Left ventricle myocardium superior (tissue), 1 donor: ENCODE results near the gene UNCX. TPM values are rescaled to one million over a fixed set of nuclear protein-coding genes. Genes with fewer than 3 reads are reported as not detected.
"Not testable (repeated sequence)": the region's sequence is repeated elsewhere in the genome, so short reads cannot be mapped to it uniquely, and the experiment has no call there.

Experiments
- ATAC-seq: fragments of 200-7000 bp; cut with Tn5 transposase; one replicate; pipeline ENCODE4 v1.9.1; 2020; ENCODE audit warnings: mild to moderate bottlenecking, moderate library complexity
- DNase-seq: peaks from one replicate; pipeline ENCODE4 v3.0.0-alpha.2; 2020
- intact Hi-C: fragments of 100-400 bp; cut with micrococcal nuclease; formaldehyde crosslinking; loops from one replicate; pipeline ENCODE4 v1.11.0; 2022
- long read RNA-seq: library from polyadenylated mRNA; unstranded; transcript quantifications from one replicate; pipeline ENCODE4 v2.0.0, GENCODE V29; 2021
- total RNA-seq: library from RNA; stranded (reverse); fragmentation: NEBNext Ultra II Directional; extraction: Animal tissue kit (Norgen Biotek cat#: 25700); gene quantifications from one replicate; pipeline ENCODE4 v1.2.1, GENCODE V29; 2021
- donor health status: DM: no; HTN: yes; CAD: no; lungs with severe emphysema.

UNCX gene
- total RNA-seq = not detected
- long read RNA-seq = 0 reads

DNA sequence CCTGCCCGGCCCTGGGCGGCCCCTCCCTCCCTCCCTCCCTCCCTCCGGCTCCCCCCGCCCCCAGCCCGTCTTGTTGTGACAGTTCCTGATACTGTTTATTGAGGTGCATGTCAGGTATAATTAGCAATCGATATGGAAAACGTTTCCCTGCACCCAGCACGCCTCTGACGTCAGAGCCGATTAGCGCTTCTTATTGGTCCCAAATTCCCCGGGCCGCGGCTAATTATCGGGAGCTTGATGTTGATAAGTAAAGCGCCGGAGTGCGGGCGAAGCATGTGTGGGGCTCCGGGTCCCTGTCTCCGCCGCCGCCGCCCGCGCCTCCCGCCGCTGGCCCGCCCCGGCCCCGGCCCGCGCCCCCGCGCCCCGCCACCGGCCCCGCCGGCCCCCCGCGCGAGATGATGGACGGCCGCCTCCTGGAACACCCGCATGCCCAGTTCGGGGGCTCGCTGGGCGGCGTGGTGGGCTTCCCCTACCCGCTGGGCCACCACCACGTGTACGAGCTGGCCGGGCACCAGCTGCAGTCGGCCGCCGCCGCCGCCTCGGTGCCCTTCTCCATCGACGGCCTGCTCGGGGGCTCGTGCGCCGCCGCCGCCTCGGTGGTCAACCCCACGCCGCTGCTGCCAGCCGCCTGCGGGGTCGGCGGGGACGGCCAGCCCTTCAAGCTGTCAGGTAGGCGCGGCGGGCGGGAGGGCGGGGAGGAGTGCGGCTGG lies at the start of gene UNCX:
Gene UNCX (plus strand): TSS at position 250 of the 710 bp plus-strand sequence. CDS start 146 bp downstream, at position 396.
- no peak for ATAC-seq
- intact Hi-C loops = no loop called here
- DNase-seq = no peak

- ATAC-seq = no peak
- no peak for DNase-seq
- intact Hi-C loops = no loop called here
Observed at GRCh38 chr7:1187127-1187526, 45.5 kb upstream of the UNCX start.

DNA sequence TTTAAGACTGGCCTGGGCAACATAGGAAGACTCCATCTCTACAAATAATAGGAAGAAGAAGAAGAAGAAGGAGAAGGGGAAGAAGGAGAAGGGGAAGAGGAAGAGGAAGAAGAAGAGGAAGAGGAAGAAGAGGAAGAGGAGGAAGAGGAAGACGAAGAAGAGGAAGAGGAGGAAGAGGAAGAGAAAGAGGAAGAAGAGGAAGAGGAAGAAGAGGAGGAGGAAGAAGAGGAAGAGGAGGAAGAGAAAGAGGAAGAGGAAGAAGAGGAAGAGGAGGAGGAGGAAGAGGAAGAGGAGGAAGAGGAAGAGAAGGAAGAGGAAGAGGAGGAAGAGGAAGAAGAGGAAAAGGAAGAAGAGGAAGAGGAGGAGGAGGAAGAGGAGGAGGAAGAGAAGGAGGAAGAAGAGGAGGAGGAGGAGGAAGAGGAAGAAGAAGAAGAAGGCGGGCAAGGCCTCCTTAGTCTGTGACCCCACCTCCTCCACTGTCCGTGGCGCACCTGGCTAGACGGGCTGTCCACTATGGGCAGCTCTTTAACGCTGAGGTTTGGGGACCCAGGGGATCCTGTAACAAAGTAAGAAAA lies 43.9 kb upstream of the UNCX start:
- intact Hi-C loops = no loop called here
- ATAC-seq (no peak), DNase-seq (no peak)

GRCh38 chr7:1189986-1190772 lies 42.5 kb upstream of the UNCX start:
- DNase-seq (no peak), ATAC-seq (no peak)
- intact Hi-C loops = no loop called here

GRCh38 chr7:1192171-1192676 lies 40.4 kb upstream of the UNCX start:
- no peak for DNase-seq
- intact Hi-C loops = no loop called here

GRCh38 chr7:1193593-1194424 lies 38.9 kb upstream of the UNCX start:
- ATAC-seq (peak; percentile 96), DNase-seq (peak; percentile 80)
- intact Hi-C loops = no loop called here

More at GRCh38 chr7:1192171-1192676, 40.4 kb upstream of the UNCX start:
- no peak for ATAC-seq

- DNase-seq, intact Hi-C loops, ATAC-seq: not testable (repeated sequence)
Observed at GRCh38 chr7:1196441-1196840, 36.2 kb upstream of the UNCX start.

- intact Hi-C loops = no loop called here
- ATAC-seq (no peak), DNase-seq (no peak)
Observed at GRCh38 chr7:1196950-1197349, 35.7 kb upstream of the UNCX start.

- no peak for ATAC-seq
- intact Hi-C loops = no loop called here
- no peak for DNase-seq
Observed at GRCh38 chr7:1197997-1198625, 34.6 kb upstream of the UNCX start.

- intact Hi-C loops = no loop called here
- DNase-seq = no peak
- ATAC-seq = no peak
Observed at GRCh38 chr7:1200045-1200444, 32.6 kb upstream of the UNCX start.

GRCh38 chr7:1201916-1202315 lies 30.8 kb upstream of the UNCX start:
- no peak for DNase-seq
- ATAC-seq = no peak
- intact Hi-C loops = no loop called here

DNA sequence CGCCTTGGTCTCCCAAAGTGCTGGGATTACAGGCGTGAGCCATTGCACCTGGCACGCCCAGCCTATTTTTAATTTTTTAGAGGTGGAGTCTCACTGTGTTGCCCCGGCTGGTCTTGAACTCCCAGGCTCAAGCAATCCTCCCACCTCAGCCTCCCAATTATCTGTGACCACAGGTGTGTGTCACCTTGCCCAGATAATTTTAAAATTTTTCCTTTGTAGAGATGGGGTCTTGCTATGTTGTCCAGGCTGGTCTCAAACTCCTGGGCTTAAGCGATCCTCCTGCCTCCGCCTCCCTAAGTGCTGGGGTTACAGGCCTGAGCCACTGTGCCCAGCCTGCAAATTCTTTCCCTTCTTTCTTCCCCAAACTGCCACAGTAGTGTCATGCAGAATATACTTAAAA lies 29.8 kb upstream of the UNCX start:
- intact Hi-C loops, ATAC-seq, DNase-seq: not testable (repeated sequence)

DNA sequence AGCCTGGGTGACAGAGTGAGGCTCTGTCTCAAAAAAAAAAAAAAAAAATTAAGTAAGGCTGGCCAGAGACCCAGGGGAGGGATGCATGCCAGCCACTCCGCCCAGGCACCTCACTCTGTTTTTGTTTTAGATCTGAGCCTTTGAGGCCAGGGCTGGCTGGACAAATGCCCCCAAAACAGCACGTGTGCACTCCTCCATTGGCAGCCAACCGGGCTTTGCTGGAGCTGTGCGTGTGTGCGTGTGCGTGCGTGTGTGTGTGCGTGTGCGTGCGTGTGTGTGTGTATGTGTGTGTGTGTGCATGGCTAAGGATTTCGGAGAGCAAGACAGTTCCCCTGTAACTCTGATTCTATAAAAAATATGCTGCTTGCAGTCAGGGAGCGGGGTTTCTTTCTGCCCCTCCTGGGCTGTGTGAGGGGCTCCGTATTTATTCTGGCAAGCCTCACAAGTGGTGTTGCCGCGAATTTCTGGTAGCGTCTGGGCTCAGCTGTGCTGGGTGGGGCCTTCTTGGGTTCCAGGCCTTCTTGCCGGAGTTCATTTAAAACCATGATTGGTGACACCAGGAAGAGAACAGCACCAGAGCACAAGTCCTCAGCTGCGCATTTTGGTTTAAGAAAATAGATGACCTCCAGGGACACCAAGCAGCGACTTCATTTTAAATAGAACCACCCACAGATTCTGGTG lies 28.1 kb upstream of the UNCX start:
- DNase-seq = no peak
- intact Hi-C loops = no loop called here
- ATAC-seq = no peak

- DNase-seq, intact Hi-C loops, ATAC-seq: not testable (repeated sequence)
Observed at GRCh38 chr7:1205742-1206141, 26.9 kb upstream of the UNCX start.

GRCh38 chr7:1209097-1209496 lies 23.6 kb upstream of the UNCX start:
- no peak for DNase-seq
- intact Hi-C loops = no loop called here
- ATAC-seq = no peak

DNA sequence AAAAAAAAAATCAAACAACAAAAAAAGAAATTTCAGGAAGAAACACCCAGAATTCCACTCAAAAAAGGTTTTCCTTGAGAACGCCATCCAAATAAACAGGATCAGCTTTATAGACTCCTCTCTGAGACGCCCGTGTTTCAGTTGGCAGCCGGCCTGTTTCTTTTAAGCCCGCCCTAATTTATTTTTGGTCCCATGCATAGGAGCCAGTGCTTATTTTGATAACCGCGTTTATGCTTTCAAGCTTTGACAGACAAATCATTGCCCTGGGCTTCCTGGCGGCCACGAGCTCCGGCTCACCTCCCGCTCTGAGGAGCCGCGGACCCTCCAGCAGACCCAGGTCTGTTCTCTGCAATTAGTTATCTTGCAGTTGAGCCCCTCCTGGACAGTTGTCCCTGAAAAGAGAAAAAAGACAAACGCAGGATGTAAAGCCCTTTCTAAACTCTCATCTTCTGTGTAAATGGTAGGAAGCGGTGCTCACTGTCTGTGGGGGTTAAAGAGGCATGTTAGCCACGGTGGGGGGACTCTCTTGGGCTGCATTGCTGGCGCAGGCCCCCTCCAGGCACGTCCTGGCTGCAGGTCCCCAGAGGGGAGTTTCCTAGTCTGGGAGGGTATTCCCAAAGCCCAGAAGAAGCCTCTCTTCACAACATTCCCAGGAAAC lies 22.2 kb upstream of the UNCX start:
- ATAC-seq (peak; percentile 57), DNase-seq (peak; percentile 66)
- intact Hi-C loops = no loop called here

GRCh38 chr7:1210979-1211608 lies 21.6 kb upstream of the UNCX start:
- no peak for DNase-seq
- intact Hi-C loops = no loop called here
- peak; percentile 14 for ATAC-seq
